SK-N-SH treated with all-trans-retinoic acid at 6 μM for 48 hours (cell line): ENCODE data around the gene PATE2.

ENCODE experiments used
- ATAC-seq: fragments of 200-7000 bp; cut with Tn5 transposase; 3 replicates; pipeline ENCODE4 v1.9.1; 2020; ENCODE audit warnings: mild to moderate bottlenecking, moderate library complexity
- ARNTL ChIP-seq: fragments of 450-650 bp; formaldehyde crosslinking; IDR thresholded peaks from 2 replicates; pipeline ENCODE4 v1.5.0; 2020; ENCODE audit warnings: low read depth, mild to moderate bottlenecking, moderate library complexity, borderline replicate concordance
- BACH2 ChIP-seq: fragments of 250-450 bp; sonication (Bioruptor Pico); IDR thresholded peaks from 2 replicates; pipeline ENCODE4 v1.9.0; 2021; ENCODE audit warnings: mild to moderate bottlenecking, borderline replicate concordance
- CSDC2 ChIP-seq: fragments of 250-450 bp; sonication (Bioruptor Pico); IDR thresholded peaks from 2 replicates; pipeline ENCODE4 v1.5.0; 2020; ENCODE audit warnings: mild to moderate bottlenecking, moderate library complexity
- ESRRG ChIP-seq: fragments of 250-450 bp; sonication (Bioruptor Pico); IDR thresholded peaks from 2 replicates; pipeline ENCODE4 v1.6.1; 2021; ENCODE audit warnings: mild to moderate bottlenecking
- GLIS3 ChIP-seq: fragments of 250-450 bp; sonication (Bioruptor Pico); IDR thresholded peaks from 2 replicates; pipeline ENCODE4 v1.5.0; 2020; ENCODE audit warnings: mild to moderate bottlenecking, moderate library complexity
- OSR1 ChIP-seq: fragments of 250-450 bp; sonication (Bioruptor Pico); IDR thresholded peaks from 2 replicates; pipeline ENCODE4 v1.8.0; 2022; ENCODE audit warnings: moderate library complexity, mild to moderate bottlenecking, inconsistent platforms
- PPARA ChIP-seq: fragments of 250-450 bp; sonication (Bioruptor Pico); IDR thresholded peaks from 2 replicates; pipeline ENCODE4 v1.5.0; 2020; ENCODE audit warnings: mild to moderate bottlenecking, borderline replicate concordance
- RARB ChIP-seq: fragments of 250-450 bp; sonication (Bioruptor Pico); IDR thresholded peaks from 2 replicates; pipeline ENCODE4 v1.8.0; 2021; ENCODE audit warnings: mild to moderate bottlenecking, moderate library complexity
- SNAI2 ChIP-seq: fragments of 250-450 bp; sonication (Bioruptor Pico); IDR thresholded peaks from 2 replicates; pipeline ENCODE4 v1.5.0; 2020; ENCODE audit warnings: mild to moderate bottlenecking, moderate library complexity
- TCF4 ChIP-seq: fragments of 250-450 bp; sonication (Bioruptor Pico); IDR thresholded peaks from 2 replicates; pipeline ENCODE4 v1.8.0; 2021; ENCODE audit warnings: mild to moderate bottlenecking, moderate library complexity, borderline replicate concordance
- TOX ChIP-seq: fragments of 250-450 bp; sonication (Bioruptor Pico); IDR thresholded peaks from 2 replicates; pipeline ENCODE4 v1.8.0; 2021; ENCODE audit warnings: mild to moderate bottlenecking, moderate library complexity, borderline replicate concordance
- TSHZ2 ChIP-seq: fragments of 250-450 bp; sonication (Bioruptor Pico); IDR thresholded peaks from 2 replicates; pipeline ENCODE4 v1.5.0; 2020; ENCODE audit warnings: mild to moderate bottlenecking, moderate library complexity
- ZC3H10 ChIP-seq: fragments of 250-450 bp; sonication (Bioruptor Pico); IDR thresholded peaks from 2 replicates; pipeline ENCODE4 v1.5.1; 2021; ENCODE audit warnings: mild to moderate bottlenecking, moderate library complexity
- ZFP3 ChIP-seq: fragments of 250-450 bp; sonication (Bioruptor Pico); IDR thresholded peaks from 2 replicates; pipeline ENCODE4 v1.5.0; 2020; ENCODE audit warnings: mild to moderate bottlenecking, moderate library complexity
- ZFP30 ChIP-seq: fragments of 450-650 bp; formaldehyde crosslinking; IDR thresholded peaks from 2 replicates; pipeline ENCODE4 v1.5.0; 2022; ENCODE audit warnings: mild to moderate bottlenecking, moderate library complexity
- ZNF565 ChIP-seq: fragments of 450-650 bp; formaldehyde crosslinking; conservative IDR thresholded peaks from 2 replicates; pipeline ENCODE4 v1.5.0; 2020; ENCODE audit warnings: low read depth, mild to moderate bottlenecking, moderate library complexity
- ZNF70 ChIP-seq: fragments of 450-650 bp; formaldehyde crosslinking; IDR thresholded peaks from 2 replicates; pipeline ENCODE4 v1.5.0; 2020; ENCODE audit warnings: mild to moderate bottlenecking, moderate library complexity
- ZNF8 ChIP-seq: fragments of 450-650 bp; formaldehyde crosslinking; IDR thresholded peaks from 2 replicates; pipeline ENCODE4 v1.5.0; 2020; ENCODE audit warnings: mild to moderate bottlenecking, moderate library complexity
- TF ChIP-seq, protein P1 (sequence below): fragments of 250-450 bp; sonication (Bioruptor Pico); IDR thresholded peaks from 2 replicates; pipeline ENCODE4 v1.8.0; 2020; ENCODE audit warnings: mild to moderate bottlenecking, moderate library complexity, borderline replicate concordance
- TF ChIP-seq, protein P2 (sequence below): fragments of 250-450 bp; sonication (Bioruptor Pico); IDR thresholded peaks from 2 replicates; pipeline ENCODE4 v1.5.1; 2020; ENCODE audit warnings: low read depth, mild to moderate bottlenecking, moderate library complexity
- TF ChIP-seq, protein P3 (sequence below): fragments of 250-450 bp; sonication (Bioruptor Pico); IDR thresholded peaks from 2 replicates; pipeline ENCODE4 v1.8.0; 2021; ENCODE audit warnings: low read depth, mild to moderate bottlenecking, moderate library complexity, borderline replicate concordance

Gene PATE2

GRCh38 chr11:125743681-125744080, 34.9 kb downstream of the PATE2 start (continued):
- TF ChIP-seq TSHZ2 (CRISPR knock-in tag), result no peak
- TF ChIP-seq, protein P1, sequence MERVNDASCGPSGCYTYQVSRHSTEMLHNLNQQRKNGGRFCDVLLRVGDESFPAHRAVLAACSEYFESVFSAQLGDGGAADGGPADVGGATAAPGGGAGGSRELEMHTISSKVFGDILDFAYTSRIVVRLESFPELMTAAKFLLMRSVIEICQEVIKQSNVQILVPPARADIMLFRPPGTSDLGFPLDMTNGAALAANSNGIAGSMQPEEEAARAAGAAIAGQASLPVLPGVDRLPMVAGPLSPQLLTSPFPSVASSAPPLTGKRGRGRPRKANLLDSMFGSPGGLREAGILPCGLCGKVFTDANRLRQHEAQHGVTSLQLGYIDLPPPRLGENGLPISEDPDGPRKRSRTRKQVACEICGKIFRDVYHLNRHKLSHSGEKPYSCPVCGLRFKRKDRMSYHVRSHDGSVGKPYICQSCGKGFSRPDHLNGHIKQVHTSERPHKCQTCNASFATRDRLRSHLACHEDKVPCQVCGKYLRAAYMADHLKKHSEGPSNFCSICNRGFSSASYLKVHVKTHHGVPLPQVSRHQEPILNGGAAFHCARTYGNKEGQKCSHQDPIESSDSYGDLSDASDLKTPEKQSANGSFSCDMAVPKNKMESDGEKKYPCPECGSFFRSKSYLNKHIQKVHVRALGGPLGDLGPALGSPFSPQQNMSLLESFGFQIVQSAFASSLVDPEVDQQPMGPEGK (CRISPR knock-in tag), result no peak
- no peak for TF ChIP-seq CSDC2 (CRISPR knock-in tag)
- no peak for TF ChIP-seq ZNF70 (CRISPR knock-in tag)
- TF ChIP-seq GLIS3 (CRISPR knock-in tag), result no peak

DNA sequence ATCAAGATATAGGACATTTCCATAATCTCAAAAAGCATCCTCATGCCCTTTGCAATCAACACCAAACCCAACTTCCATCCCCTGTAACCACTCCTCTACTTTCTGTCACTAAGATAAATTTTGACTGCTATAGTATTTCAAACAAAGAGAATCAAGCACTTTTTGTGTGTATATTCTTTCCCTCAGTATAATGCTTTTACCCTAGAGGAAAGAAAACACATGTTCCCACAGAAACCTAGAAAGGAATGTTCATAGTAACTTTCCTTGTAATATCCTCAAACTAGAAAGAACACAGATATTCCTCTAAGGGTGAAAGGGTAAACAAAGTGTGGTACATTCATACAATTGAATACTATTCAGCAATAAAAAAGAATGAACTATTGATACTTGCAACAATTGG, 38.0 kb downstream of the PATE2 start:
- no peak for ATAC-seq
- TF ChIP-seq ZC3H10 (CRISPR knock-in tag) (no peak), RARB (CRISPR knock-in tag) (no peak), ZFP3 (CRISPR knock-in tag) (no peak), TSHZ2 (CRISPR knock-in tag) (no peak), ZNF565 (CRISPR knock-in tag) (no peak), CSDC2 (CRISPR knock-in tag) (no peak), ZNF8 (CRISPR knock-in tag) (no peak), ESRRG (no peak), ZFP30 (no peak), BACH2 (CRISPR knock-in tag) (no peak), GLIS3 (CRISPR knock-in tag) (no peak), OSR1 (no peak), TCF4 (CRISPR knock-in tag) (no peak), TOX (CRISPR knock-in tag) (no peak), PPARA (CRISPR knock-in tag) (no peak), ARNTL (CRISPR knock-in tag) (no peak), SNAI2 (CRISPR knock-in tag) (no peak), ZNF70 (CRISPR knock-in tag) (no peak)
- TF ChIP-seq, protein P2, sequence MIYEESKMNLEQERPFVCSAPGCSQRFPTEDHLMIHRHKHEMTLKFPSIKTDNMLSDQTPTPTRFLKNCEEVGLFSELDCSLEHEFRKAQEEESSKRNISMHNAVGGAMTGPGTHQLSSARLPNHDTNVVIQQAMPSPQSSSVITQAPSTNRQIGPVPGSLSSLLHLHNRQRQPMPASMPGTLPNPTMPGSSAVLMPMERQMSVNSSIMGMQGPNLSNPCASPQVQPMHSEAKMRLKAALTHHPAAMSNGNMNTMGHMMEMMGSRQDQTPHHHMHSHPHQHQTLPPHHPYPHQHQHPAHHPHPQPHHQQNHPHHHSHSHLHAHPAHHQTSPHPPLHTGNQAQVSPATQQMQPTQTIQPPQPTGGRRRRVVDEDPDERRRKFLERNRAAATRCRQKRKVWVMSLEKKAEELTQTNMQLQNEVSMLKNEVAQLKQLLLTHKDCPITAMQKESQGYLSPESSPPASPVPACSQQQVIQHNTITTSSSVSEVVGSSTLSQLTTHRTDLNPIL, result no peak
- TF ChIP-seq, protein P3, sequence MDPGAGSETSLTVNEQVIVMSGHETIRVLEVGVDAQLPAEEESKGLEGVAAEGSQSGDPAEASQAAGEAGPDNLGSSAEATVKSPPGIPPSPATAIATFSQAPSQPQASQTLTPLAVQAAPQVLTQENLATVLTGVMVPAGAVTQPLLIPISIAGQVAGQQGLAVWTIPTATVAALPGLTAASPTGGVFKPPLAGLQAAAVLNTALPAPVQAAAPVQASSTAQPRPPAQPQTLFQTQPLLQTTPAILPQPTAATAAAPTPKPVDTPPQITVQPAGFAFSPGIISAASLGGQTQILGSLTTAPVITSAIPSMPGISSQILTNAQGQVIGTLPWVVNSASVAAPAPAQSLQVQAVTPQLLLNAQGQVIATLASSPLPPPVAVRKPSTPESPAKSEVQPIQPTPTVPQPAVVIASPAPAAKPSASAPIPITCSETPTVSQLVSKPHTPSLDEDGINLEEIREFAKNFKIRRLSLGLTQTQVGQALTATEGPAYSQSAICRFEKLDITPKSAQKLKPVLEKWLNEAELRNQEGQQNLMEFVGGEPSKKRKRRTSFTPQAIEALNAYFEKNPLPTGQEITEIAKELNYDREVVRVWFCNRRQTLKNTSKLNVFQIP (CRISPR knock-in tag), result no peak
- TF ChIP-seq, all 23 proteins: peak for 0

GRCh38 chr11:125728969-125729368, 49.7 kb downstream of the PATE2 start:
- ATAC-seq, result no peak
- no peak for TF ChIP-seq CSDC2 (CRISPR knock-in tag)
- no peak for TF ChIP-seq ZC3H10 (CRISPR knock-in tag)
- no peak for TF ChIP-seq BACH2 (CRISPR knock-in tag)
- TF ChIP-seq ZFP30, result no peak
- no peak for TF ChIP-seq ARNTL (CRISPR knock-in tag)
- TF ChIP-seq OSR1, result no peak
- TF ChIP-seq TOX (CRISPR knock-in tag), result no peak
- no peak for TF ChIP-seq RARB (CRISPR knock-in tag)
- no peak for TF ChIP-seq TCF4 (CRISPR knock-in tag)
- no peak for TF ChIP-seq PPARA (CRISPR knock-in tag)
- no peak for TF ChIP-seq ZNF8 (CRISPR knock-in tag)
- TF ChIP-seq, protein P1 (CRISPR knock-in tag), result no peak
- no peak for TF ChIP-seq SNAI2 (CRISPR knock-in tag)
- TF ChIP-seq TSHZ2 (CRISPR knock-in tag), result no peak
